Osteoblast (primary cell): Measurements from ENCODE around the gene FXYD1. TPM values are rescaled to one million over a fixed set of nuclear protein-coding genes. Genes with fewer than 3 reads are reported as not detected.

Experiments
- DNase-seq: peaks from one replicate; pipeline ENCODE4 v3.0.0; 2011; ENCODE audit warnings: low spot score, mixed read lengths; ENCODE audit not compliant: insufficient read length; ENCODE audit errors: missing footprints
- H2AFZ ChIP-seq: 2 replicates; pipeline ENCODE4 v1.6.0; 2011; ENCODE audit warnings: mild to moderate bottlenecking, low read length
- H3K27ac ChIP-seq: 2 replicates; pipeline ENCODE4 v1.5.1; 2011; ENCODE audit warnings: mild to moderate bottlenecking, low read depth, low read length, moderate library complexity
- H3K27me3 ChIP-seq: 2 replicates; pipeline ENCODE4 v1.6.0; 2012; ENCODE audit warnings: mild to moderate bottlenecking, control low read depth, inconsistent platforms, low read length, moderate library complexity; ENCODE audit not compliant: insufficient read depth
- H3K36me3 ChIP-seq: 2 replicates; pipeline ENCODE4 v1.5.1; 2011; ENCODE audit warnings: mild to moderate bottlenecking, low read length, control low read depth, moderate library complexity; ENCODE audit not compliant: insufficient read depth
- H3K4me1 ChIP-seq: 2 replicates; pipeline ENCODE4 v1.5.1; 2011; ENCODE audit warnings: mild to moderate bottlenecking, low read length, control low read depth, moderate library complexity; ENCODE audit not compliant: insufficient read depth
- H3K4me2 ChIP-seq: 2 replicates; pipeline ENCODE4 v1.6.0; 2011; ENCODE audit warnings: mild to moderate bottlenecking, low read length; ENCODE audit not compliant: insufficient read depth
- H3K4me3 ChIP-seq: fragments of 200-600 bp; sonication (generic); 3 replicates; pipeline ENCODE4 v1.5.1; 2012; ENCODE audit warnings: mild to moderate bottlenecking, low read length, inconsistent platforms; ENCODE audit not compliant: insufficient read depth
- H3K79me2 ChIP-seq: 2 replicates; pipeline ENCODE4 v1.6.0; 2012; ENCODE audit warnings: mild to moderate bottlenecking, low read length, control low read depth, inconsistent platforms; ENCODE audit not compliant: insufficient read depth
- H3K9me3 ChIP-seq: 2 replicates; pipeline ENCODE4 v1.5.1; 2011; ENCODE audit warnings: low read depth, low read length, control low read depth
- H4K20me1 ChIP-seq: 2 replicates; pipeline ENCODE4 v1.6.0; 2012; ENCODE audit warnings: mild to moderate bottlenecking, low read length, control low read depth; ENCODE audit not compliant: insufficient read depth
- total RNA-seq: library from RNA; depleted of rRNA; stranded (reverse); fragments of >200 nt; gene quantifications from 2 replicates; pipeline ENCODE4 v1.2.3, GENCODE V29; 2012
- TF ChIP-seq, protein P1 (sequence below): IDR thresholded peaks from 2 replicates; pipeline ENCODE4 v1.5.1; 2011; ENCODE audit warnings: mild to moderate bottlenecking, low read depth, low read length, moderate library complexity; ENCODE audit errors: extremely low read depth

Gene FXYD1
- total RNA-seq, 1 donor: not detected

DNA sequence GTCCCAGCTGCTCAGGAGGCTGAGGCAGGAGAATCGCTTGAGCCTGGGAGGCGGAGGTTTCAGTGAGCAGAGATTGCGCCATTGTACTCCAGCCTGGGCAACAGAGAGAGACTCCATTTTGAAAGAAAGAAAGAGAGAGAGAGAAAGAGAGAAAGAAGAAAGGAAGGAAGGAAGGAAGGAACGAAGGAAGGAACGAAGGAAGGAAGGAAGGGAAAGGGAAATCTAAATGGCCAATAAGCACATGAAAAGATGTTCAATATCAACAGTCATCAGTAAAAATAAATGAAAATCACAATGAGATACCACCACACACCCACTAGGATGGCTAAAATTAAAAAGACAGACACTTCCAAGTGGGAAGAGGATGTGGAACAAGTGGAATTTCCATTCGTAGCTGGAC, 35.6 kb downstream of the FXYD1 start:
- Histone ChIP-seq H3K79me2 (no peaks in the 10 kb centered on the region), H3K4me2 (no peak overlapping the region), H3K4me3 (no peak overlapping the region), H3K27me3 (no peaks in the 10 kb centered on the region), H3K4me1 (peaks cover 4% of the 10 kb centered on the region), H3K9me3 (no peaks in the 10 kb centered on the region), H2AFZ (no peak overlapping the region), H4K20me1 (no peaks in the 10 kb centered on the region), H3K36me3 (peaks cover 6% of the 10 kb centered on the region), H3K27ac (no peak overlapping the region)
- TF ChIP-seq, protein P1, sequence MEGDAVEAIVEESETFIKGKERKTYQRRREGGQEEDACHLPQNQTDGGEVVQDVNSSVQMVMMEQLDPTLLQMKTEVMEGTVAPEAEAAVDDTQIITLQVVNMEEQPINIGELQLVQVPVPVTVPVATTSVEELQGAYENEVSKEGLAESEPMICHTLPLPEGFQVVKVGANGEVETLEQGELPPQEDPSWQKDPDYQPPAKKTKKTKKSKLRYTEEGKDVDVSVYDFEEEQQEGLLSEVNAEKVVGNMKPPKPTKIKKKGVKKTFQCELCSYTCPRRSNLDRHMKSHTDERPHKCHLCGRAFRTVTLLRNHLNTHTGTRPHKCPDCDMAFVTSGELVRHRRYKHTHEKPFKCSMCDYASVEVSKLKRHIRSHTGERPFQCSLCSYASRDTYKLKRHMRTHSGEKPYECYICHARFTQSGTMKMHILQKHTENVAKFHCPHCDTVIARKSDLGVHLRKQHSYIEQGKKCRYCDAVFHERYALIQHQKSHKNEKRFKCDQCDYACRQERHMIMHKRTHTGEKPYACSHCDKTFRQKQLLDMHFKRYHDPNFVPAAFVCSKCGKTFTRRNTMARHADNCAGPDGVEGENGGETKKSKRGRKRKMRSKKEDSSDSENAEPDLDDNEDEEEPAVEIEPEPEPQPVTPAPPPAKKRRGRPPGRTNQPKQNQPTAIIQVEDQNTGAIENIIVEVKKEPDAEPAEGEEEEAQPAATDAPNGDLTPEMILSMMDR: no peak
- DNase-seq: no peak

DNA sequence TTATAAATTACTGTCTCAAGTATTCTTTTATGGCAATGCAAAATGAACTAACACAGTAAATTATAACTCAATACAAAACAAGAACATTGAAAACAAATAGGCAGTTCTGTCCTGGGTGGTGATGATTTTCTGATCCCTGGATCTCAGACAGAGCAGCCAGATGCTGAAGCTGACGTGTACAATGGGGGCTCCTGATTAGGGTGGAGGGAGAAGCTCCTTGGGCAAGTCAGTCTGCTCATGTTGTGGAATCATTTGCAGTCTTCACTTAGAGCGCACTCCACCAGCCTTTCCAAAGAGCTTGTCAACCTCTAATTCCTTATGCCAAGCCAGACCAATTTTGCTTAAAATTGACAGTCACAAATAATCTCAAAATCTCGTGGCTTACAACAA, 37.6 kb downstream of the FXYD1 start:
- H4K20me1 ChIP-seq: no peaks in the 10 kb centered on the region
- H3K4me2 ChIP-seq: no peak overlapping the region
- H3K79me2 ChIP-seq: no peaks in the 10 kb centered on the region
- H3K4me3 ChIP-seq: no peak overlapping the region
- DNase-seq: peak; percentile 13
- no peaks in the 10 kb centered on the region for H3K27me3 ChIP-seq
- no peaks in the 10 kb centered on the region for H3K9me3 ChIP-seq
- TF ChIP-seq, protein P1: no peak
- no peaks in the 10 kb centered on the region for H3K36me3 ChIP-seq
- H3K27ac ChIP-seq: no peak overlapping the region
- H3K4me1 ChIP-seq: peaks cover 4% of the 10 kb centered on the region
- H2AFZ ChIP-seq: peak overlapping the region; percentile 9

DNA sequence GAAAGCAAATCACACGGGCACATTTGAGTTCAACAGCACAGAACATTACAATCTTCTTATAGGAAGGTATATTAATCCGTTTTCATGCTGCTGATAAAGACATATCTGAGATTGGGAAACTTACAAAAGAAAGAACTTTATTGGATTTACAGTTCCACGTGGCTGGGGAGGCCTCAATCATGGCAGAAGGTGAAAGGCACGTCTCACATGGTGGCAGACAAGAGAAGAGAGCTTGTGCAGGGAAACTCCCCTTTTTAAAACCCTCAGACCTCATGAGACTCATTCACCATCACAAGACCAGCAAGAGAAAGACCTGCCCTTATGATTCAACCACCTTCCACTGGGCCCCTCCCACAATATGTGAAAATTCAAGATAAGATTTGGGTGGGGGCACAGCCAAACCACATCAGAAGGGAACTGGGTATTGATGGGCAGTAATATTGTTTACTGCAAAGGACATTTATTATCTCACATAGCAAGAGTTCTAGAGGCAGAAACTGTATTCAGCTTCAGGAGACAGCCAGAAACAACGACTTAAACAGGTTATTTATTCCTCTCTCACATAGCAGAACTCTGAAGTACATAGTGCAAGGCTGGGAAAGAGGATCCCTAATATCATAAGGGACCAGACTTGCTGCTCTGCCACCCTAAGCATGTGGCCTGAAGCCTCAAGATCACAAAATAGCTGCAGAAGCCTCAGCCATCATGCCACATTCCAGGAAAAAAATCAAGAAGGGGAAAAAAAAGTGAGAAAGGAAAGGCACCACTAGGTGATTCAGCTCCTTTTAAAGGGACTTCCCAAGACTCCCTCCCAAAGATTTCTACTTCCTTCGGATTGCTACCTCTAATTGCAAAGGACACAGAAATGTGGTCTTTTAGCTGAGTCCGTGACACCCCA, 39.0 kb downstream of the FXYD1 start:
- Histone ChIP-seq H3K79me2 (no peaks in the 10 kb centered on the region), H3K27ac (no peak overlapping the region), H3K36me3 (no peaks in the 10 kb centered on the region), H2AFZ (no peak overlapping the region), H3K9me3 (no peaks in the 10 kb centered on the region), H3K27me3 (no peaks in the 10 kb centered on the region), H3K4me3 (no peak overlapping the region), H4K20me1 (no peaks in the 10 kb centered on the region), H3K4me2 (no peak overlapping the region), H3K4me1 (peaks cover 4% of the 10 kb centered on the region)
- TF ChIP-seq, protein P1: no peak
- DNase-seq: no peak

DNA sequence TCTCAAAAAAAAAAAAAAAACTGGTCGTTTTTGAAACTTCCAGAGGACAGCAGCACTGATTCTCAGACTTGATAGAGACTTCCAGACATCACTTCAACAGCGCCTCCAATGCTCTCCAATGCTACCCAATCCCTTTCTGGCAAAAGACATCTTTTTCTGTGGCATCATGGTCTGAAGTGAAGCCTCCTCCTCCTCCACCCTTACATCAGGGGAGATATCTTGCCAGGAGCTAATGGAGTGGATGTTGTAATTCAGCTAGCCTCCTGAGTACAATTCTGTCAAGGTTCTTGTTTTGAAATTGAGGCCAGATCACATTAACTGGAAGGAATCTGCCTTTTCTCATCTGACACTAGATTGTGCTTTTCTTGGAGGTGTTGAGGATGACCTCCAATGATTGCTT, 40.1 kb downstream of the FXYD1 start:
- TF ChIP-seq, protein P1: no peak
- H3K79me2 ChIP-seq: no peaks in the 10 kb centered on the region
- no peak overlapping the region for H2AFZ ChIP-seq
- H3K4me3 ChIP-seq: no peak overlapping the region
- no peak overlapping the region for H3K27ac ChIP-seq
- no peak for DNase-seq
- H3K9me3 ChIP-seq: no peaks in the 10 kb centered on the region
- H3K4me2 ChIP-seq: no peak overlapping the region
- H3K4me1 ChIP-seq: peaks cover 4% of the 10 kb centered on the region
- no peaks in the 10 kb centered on the region for H4K20me1 ChIP-seq
- no peaks in the 10 kb centered on the region for H3K36me3 ChIP-seq
- H3K27me3 ChIP-seq: no peaks in the 10 kb centered on the region
